ENCODE measurements around the gene TMEM191B.
"Not testable (repeated sequence)": the region's sequence is repeated elsewhere in the genome, so short reads cannot be mapped to it uniquely, and the experiment has no call there.

- not testable (repeated sequence) for TF ChIP-seq CTCF (IDR thresholded peaks at IDR 0.05; ENCODE audit: insufficient read depth, low read length); REST (IDR thresholded peaks at IDR 0.05; ENCODE audit: insufficient replicate concordance, low read depth); POLR2AphosphoS5 (IDR thresholded peaks at IDR 0.05; ENCODE audit: low read depth)
These were observed 12.4 kb downstream of the TMEM191B start for GRCh38 chr22:18539994-18540393.

Measured in HL-60 (cell line).